ENCODE measurements around the gene BTBD16. TPM values are rescaled to one million over a fixed set of nuclear protein-coding genes. Genes with fewer than 3 reads are reported as not detected.

BTBD16 gene
- total RNA-seq, 4 donors from 2014 or later = 0.42 to 1.2 TPM; not detected in 2

- no peaks in the 10 kb centered on the region for H3K36me3 ChIP-seq
- H3K27ac ChIP-seq = no peak overlapping the region
- H3K9me3 ChIP-seq = peaks cover 0 to 13% (median 0%) of the 10 kb centered on the region in 4 donors
- 89 to 95% methylated on average over 8 of the region's 8 CpGs for WGBS, 2 donors
- H3K4me1 ChIP-seq = peaks cover 0 to 21% (median 4%) of the 10 kb centered on the region in 4 donors
- no peak for TF ChIP-seq CTCF (IDR thresholded peaks at IDR 0.05)
- no peak for TF ChIP-seq EP300 (IDR thresholded peaks at IDR 0.05)
- no peak for TF ChIP-seq POLR2A (IDR thresholded peaks at IDR 0.05)
- H3K27me3 ChIP-seq = no peaks in the 10 kb centered on the region
- no peak overlapping the region for H3K4me3 ChIP-seq
- no peak for DNase-seq (ENCODE audit: low spot score in 2 of 2)
These were observed 72.8 kb downstream of the BTBD16 start for GRCh38 chr10:122343936-122344335.

GRCh38 chr10:122344741-122345258, 73.7 kb downstream of the BTBD16 start:
- Histone ChIP-seq H3K36me3 (no peaks in the 10 kb centered on the region), H3K4me3 (no peak overlapping the region), H3K9me3 (peaks cover 0 to 13% (median 0%) of the 10 kb centered on the region in 4 donors), H3K27me3 (no peaks in the 10 kb centered on the region), H3K27ac (peak overlapping the region in 2 of 4 donors; percentile 1 to 5), H3K4me1 (peaks cover 0 to 21% (median 4%) of the 10 kb centered on the region in 4 donors)
- 51 to 69% methylated on average over 9 of the region's 9 CpGs for WGBS, 2 donors
- DNase-seq (ENCODE audit: low spot score in 2 of 2) = no peak
- TF ChIP-seq EP300 (IDR thresholded peaks at IDR 0.05) = no peak
- TF ChIP-seq CTCF (IDR thresholded peaks at IDR 0.05) = no peak
- no peak for TF ChIP-seq POLR2A (IDR thresholded peaks at IDR 0.05)

- peaks cover 0 to 21% (median 4%) of the 10 kb centered on the region in 4 donors for H3K4me1 ChIP-seq
- H3K36me3 ChIP-seq = no peaks in the 10 kb centered on the region
- TF ChIP-seq CTCF (IDR thresholded peaks at IDR 0.05) (no peak), POLR2A (IDR thresholded peaks at IDR 0.05) (no peak), EP300 (IDR thresholded peaks at IDR 0.05) (no peak)
- 92 to 94% methylated on average over 4 of the region's 4 CpGs for WGBS, 2 donors
- H3K4me3 ChIP-seq = no peak overlapping the region
- DNase-seq (ENCODE audit: low spot score in 2 of 2) = no peak
- H3K27ac ChIP-seq = no peak overlapping the region
- H3K9me3 ChIP-seq = peaks cover 0 to 13% (median 0%) of the 10 kb centered on the region in 4 donors
- H3K27me3 ChIP-seq = no peaks in the 10 kb centered on the region
These were observed 75.3 kb downstream of the BTBD16 start for GRCh38 chr10:122346326-122346950.

GRCh38 chr10:122347170-122347841, 76.2 kb downstream of the BTBD16 start:
- Histone ChIP-seq H3K36me3 (no peaks in the 10 kb centered on the region), H3K9me3 (peaks cover 0 to 13% (median 0%) of the 10 kb centered on the region in 4 donors), H3K4me3 (no peak overlapping the region), H3K27me3 (no peaks in the 10 kb centered on the region), H3K27ac (no peak overlapping the region), H3K4me1 (peaks cover 0 to 18% (median 4%) of the 10 kb centered on the region in 4 donors)
- 86 to 90% methylated on average over 8 of the region's 8 CpGs for WGBS, 2 donors
- TF ChIP-seq EP300 (IDR thresholded peaks at IDR 0.05) = no peak
- TF ChIP-seq POLR2A (IDR thresholded peaks at IDR 0.05) = no peak
- no peak for TF ChIP-seq CTCF (IDR thresholded peaks at IDR 0.05)
- no peak for DNase-seq (ENCODE audit: low spot score in 2 of 2)

GRCh38 chr10:122348512-122348911, 77.4 kb downstream of the BTBD16 start:
- 82 to 87% methylated on average over 4 of the region's 4 CpGs for WGBS, 2 donors
- Histone ChIP-seq H3K27me3 (no peaks in the 10 kb centered on the region), H3K4me3 (no peak overlapping the region), H3K9me3 (peaks cover 0 to 13% (median 0%) of the 10 kb centered on the region in 4 donors), H3K4me1 (peaks cover 0 to 10% (median 1%) of the 10 kb centered on the region in 4 donors), H3K27ac (no peak overlapping the region), H3K36me3 (no peaks in the 10 kb centered on the region)
- no peak for TF ChIP-seq CTCF (IDR thresholded peaks at IDR 0.05)
- no peak for TF ChIP-seq EP300 (IDR thresholded peaks at IDR 0.05)
- no peak for TF ChIP-seq POLR2A (IDR thresholded peaks at IDR 0.05)
- no peak for DNase-seq (ENCODE audit: low spot score in 2 of 2)

Measured in tibial nerve (tissue), 4 donors.